ENCODE results near the gene PTCH2. TPM values are rescaled to one million over a fixed set of nuclear protein-coding genes. Genes with fewer than 3 reads are reported as not detected.
A peak's percentile ranks its signal among the peaks of the same experiment; 100 is the strongest.

Gene PTCH2
- total and polyA plus RNA-seq, 2 of the 13 experiments (the other 11 are each of a cell fraction or from before 2014, with no cell fraction given), result 0.60 to 1.5 TPM

DNA sequence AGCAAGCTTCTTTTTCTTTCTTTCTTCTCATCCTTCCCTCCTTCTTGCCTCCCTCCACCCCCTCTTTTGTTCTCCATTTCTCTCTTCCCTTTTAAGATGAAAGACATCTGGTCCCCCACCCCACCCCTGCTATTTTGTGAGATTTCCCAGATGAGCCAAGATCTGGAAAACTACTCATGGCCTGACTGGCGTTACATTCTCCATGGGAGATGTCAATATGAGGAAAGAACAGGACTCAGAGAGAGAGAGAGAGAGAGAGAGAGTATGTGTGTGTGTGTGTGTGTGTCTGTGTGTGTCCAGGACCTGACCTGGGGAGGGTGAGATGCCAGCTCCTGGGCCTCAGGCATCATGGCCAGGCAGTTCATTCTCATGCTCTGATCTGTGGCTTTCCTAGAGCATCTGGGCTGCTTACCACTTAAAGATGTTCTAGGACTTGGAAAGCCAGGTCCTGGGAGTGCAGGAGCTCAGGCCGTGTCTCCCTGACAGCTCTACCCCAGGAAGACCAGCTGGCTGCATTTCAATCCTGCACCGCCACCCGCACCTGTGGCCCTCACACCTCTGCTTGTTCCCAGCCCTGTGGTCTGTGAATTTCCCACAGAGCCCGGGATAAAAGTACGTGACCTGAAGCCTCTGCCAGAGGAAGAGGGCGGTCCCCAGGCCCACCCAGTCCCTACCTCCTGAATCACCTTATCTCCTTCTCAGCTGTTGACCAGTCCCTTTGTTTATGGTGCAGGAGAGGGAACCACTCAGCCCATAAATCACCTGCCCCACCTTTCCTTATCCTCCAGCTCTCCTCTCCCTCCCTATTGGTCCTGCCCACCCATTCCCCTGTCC is 51.9 kb downstream of the PTCH2 start:
- Histone ChIP-seq H3K27me3 (ENCODE audit: control insufficient read depth in 1 of 2, insufficient read depth in 2 of 2, low read length in 2 of 2) (peaks cover 3 to 17% of the 10 kb centered on the region in 2 experiments; a peak in 2 of 5 replicates), H3K4me2 (ENCODE audit: low read depth, low read length) (peak overlapping the region; percentile 40; the same call in 1 of the 2 replicates), H3K4me1 (ENCODE audit: insufficient read depth, low read length) (peaks cover 46% of the 10 kb centered on the region), H4K20me1 (ENCODE audit: insufficient read depth, low read length) (no peaks in the 10 kb centered on the region), H3K9ac (ENCODE audit: insufficient read depth, low read depth, low read length) (0 out of 2 replicates have a peak overlapping the region, but pooled peaks have one; percentile 15), H3K4me3 (replicated peaks in 1 of 3; ENCODE audit: insufficient read depth in 1 of 3, low read depth in 2 of 3, low read length in 3 of 3) (peak overlapping the region in 1 of 3 experiments; percentile 38; a peak in 1 of 6 replicates), H2AFZ (ENCODE audit: low read length) (no peak overlapping the region), H3K36me3 (replicated peaks in 1 of 2; ENCODE audit: control insufficient read depth in 1 of 2, insufficient read depth in 2 of 2, low read length in 2 of 2) (no peaks in the 10 kb centered on the region), H3K9me3 (ENCODE audit: low read length) (no peaks in the 10 kb centered on the region), H3K79me2 (ENCODE audit: insufficient read depth, low read length) (no peaks in the 10 kb centered on the region), H3K27ac (ENCODE audit: extremely low read length, insufficient read depth, low read length) (no peak overlapping the region)
- TF ChIP-seq, protein P1, sequence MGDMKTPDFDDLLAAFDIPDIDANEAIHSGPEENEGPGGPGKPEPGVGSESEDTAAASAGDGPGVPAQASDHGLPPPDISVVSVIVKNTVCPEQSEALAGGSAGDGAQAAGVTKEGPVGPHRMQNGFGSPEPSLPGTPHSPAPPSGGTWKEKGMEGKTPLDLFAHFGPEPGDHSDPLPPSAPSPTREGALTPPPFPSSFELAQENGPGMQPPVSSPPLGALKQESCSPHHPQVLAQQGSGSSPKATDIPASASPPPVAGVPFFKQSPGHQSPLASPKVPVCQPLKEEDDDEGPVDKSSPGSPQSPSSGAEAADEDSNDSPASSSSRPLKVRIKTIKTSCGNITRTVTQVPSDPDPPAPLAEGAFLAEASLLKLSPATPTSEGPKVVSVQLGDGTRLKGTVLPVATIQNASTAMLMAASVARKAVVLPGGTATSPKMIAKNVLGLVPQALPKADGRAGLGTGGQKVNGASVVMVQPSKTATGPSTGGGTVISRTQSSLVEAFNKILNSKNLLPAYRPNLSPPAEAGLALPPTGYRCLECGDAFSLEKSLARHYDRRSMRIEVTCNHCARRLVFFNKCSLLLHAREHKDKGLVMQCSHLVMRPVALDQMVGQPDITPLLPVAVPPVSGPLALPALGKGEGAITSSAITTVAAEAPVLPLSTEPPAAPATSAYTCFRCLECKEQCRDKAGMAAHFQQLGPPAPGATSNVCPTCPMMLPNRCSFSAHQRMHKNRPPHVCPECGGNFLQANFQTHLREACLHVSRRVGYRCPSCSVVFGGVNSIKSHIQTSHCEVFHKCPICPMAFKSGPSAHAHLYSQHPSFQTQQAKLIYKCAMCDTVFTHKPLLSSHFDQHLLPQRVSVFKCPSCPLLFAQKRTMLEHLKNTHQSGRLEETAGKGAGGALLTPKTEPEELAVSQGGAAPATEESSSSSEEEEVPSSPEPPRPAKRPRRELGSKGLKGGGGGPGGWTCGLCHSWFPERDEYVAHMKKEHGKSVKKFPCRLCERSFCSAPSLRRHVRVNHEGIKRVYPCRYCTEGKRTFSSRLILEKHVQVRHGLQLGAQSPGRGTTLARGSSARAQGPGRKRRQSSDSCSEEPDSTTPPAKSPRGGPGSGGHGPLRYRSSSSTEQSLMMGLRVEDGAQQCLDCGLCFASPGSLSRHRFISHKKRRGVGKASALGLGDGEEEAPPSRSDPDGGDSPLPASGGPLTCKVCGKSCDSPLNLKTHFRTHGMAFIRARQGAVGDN (CRISPR knock-in tag; IDR thresholded peaks at IDR 0.05), result peak; percentile 30; the same call in 1 of the 2 replicates
- TF ChIP-seq ZSCAN21 (CRISPR knock-in tag; IDR thresholded peaks at IDR 0.05; ENCODE audit: borderline replicate concordance), result no peak
- ChIA-PET CTCF (ENCODE audit: low intra/inter-chr PET ratio, low total read pairs) (no interaction called here), POLR2A (interaction anchor here (1.6 to 5.7 kb wide), 5 partner anchors 9 to 35 kb away, joined by 3 to 32 read pairs (median 8); partner anchors contain the start of genes BTBD19, DYNLT4, PLK3 and RPS8)
- ATAC-seq (no peak), DNase-seq (ENCODE audit: low spot score) (no peak), FAIRE-seq (no peak)
- intact Hi-C loops (cut with micrococcal nuclease; ENCODE audit: unreplicated experiment) (no loop called here), in situ Hi-C loops (cut with HindIII; ENCODE audit: extremely low pct_ligation_motif_present, low pct_unique_long_range_greater_than_20kb) (loop anchor here (5.0 kb wide), 1 partner anchor 36 kb away; no protein-coding TSS in a partner anchor)
- BruUV-seq (replicated peaks), result no TSS peak
- WGBS (ENCODE audit: low lambda C conversion rate), result 7% methylated on average over 4 of the region's 7 CpGs

All from HepG2 (cell line).